ENCODE measurements around the gene CSDE1.

DNA sequence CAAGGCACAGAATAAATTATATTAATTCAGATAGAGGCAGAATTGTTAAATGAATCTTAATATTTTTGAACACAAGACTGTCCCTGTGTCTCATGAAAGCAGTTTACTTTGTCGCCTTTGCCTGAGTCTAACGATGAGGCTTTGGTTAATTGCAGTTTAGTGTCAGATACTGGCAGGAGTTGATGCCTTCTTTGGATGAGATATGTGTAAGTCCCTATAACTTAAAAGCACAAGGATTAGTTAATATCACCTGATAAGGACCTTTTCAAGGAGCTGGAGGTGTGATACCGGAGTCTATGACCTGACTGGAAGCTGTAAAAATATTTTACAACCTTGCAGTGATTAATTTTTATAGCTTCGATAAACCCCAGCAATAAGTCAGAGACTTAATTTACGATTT is 24.7 kb upstream of the CSDE1 start:
- TF ChIP-seq, protein P1, sequence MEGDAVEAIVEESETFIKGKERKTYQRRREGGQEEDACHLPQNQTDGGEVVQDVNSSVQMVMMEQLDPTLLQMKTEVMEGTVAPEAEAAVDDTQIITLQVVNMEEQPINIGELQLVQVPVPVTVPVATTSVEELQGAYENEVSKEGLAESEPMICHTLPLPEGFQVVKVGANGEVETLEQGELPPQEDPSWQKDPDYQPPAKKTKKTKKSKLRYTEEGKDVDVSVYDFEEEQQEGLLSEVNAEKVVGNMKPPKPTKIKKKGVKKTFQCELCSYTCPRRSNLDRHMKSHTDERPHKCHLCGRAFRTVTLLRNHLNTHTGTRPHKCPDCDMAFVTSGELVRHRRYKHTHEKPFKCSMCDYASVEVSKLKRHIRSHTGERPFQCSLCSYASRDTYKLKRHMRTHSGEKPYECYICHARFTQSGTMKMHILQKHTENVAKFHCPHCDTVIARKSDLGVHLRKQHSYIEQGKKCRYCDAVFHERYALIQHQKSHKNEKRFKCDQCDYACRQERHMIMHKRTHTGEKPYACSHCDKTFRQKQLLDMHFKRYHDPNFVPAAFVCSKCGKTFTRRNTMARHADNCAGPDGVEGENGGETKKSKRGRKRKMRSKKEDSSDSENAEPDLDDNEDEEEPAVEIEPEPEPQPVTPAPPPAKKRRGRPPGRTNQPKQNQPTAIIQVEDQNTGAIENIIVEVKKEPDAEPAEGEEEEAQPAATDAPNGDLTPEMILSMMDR (IDR thresholded peaks at IDR 0.05; ENCODE audit: low read depth, low read length), result no peak
- TF ChIP-seq POLR2A (IDR thresholded peaks at IDR 0.05; ENCODE audit: extremely low read depth, insufficient read length) (no peak), MYC (IDR thresholded peaks at IDR 0.05; ENCODE audit: low read depth, low read length) (no peak)

Measured in NB4 (cell line).